ENCODE results near the gene CMSS1. TPM values are rescaled to one million over a fixed set of nuclear protein-coding genes. Genes with fewer than 3 reads are reported as not detected.

CMSS1 gene
- total RNA-seq, 1 experiment from 2014 or later = 59.1 TPM

DNA sequence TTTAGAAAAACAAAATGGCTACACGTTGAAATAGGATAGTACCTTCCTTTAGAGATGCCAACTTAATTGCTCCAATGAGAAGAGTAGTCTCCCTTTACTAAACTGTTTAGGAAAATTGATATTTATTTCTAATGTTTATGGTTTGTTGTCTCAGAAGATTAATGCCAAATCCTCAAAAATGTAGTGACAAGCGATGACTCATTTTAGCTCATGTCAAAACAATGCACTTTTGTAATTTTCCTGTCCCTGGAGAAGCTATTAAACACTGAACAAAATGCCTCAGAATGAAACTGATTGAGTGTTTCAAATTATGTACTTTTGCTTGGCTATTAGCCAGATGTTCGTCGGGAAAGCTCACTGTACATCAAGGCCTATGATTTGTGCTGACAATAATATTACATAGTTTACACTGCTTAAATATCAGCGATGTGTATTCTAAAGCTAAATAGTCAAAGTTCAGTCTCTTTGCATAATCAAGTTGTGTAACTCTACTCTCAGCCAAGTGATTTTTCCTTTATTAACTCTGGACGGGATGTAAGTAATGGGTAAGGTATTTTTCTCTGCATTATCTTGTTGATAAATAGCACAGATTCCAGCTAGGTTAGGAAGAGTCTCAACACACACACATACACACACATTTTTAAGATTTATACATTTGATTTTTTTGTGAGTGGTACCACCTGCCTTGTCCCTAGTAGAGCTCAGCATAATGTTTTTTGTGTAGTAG is 83.7 kb downstream of the CMSS1 start:
- DNase-seq (ENCODE audit: low read depth) = peak; percentile 79

DNA sequence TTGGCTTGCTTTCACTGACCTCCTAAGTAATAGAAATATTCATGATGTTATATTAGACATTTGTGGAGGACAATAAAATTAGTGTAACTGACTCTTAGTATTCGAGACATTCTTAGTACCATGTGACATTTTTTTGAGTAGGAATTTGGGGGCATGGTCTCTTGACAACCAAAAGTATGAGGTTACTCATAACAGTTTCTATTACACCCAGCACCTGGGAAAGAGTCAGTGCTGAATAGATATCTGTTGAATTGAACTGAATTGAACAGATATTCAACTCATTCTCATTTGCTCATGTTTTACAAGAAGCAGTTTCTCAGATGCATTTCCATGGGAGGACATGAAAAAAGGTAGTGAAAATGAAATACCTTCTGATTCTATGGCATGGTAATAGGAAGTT is 84.4 kb downstream of the CMSS1 start:
- DNase-seq (ENCODE audit: low read depth) = peak; percentile 40

DNA sequence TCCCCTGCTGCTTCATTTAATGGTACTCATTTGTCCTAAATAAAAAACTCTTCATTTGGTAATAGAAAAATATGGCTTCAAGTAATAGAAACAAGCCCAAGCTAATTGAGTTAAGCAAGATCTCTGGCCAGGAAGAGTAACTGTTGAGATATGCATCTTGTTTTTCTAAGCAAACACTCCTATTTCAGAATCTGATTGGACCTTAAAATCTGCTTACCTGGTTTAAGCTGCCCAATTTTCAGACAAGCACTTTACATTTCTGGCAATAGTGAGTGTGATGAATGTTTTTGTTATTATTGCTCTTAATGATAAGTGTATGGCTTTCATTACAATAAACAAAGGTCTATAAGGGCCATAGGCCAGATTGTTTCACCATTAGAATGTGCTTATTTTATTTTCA is 86.2 kb downstream of the CMSS1 start:
- DNase-seq (ENCODE audit: low read depth) = no peak

DNA sequence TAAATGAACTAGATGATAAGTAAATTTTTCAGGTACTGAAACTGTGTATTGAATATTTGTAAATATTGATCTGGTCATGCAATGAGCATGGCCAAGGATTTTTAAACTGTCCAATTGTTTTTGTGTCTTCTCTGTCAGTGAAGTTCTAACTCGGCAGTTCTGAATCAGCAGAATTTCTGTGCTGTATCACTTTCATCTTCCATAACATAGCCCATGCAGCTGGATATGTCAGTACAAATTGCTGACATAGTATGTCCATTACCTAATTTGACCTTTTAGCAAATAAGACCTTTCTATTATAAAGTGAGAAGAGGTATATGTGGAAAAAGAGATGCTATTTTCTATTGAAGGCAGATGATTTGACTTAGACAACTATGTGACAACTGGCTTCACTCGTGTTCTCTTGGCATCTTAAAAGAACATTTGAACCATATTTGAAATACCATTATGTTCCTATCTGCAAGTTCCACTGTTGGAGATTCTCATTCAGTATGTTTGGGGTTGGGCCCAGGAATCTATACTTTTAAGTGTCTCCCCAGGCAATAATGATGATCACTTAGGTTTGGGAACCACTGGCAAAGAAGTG is 90.4 kb downstream of the CMSS1 start:
- DNase-seq (ENCODE audit: low read depth) = no peak

DNA sequence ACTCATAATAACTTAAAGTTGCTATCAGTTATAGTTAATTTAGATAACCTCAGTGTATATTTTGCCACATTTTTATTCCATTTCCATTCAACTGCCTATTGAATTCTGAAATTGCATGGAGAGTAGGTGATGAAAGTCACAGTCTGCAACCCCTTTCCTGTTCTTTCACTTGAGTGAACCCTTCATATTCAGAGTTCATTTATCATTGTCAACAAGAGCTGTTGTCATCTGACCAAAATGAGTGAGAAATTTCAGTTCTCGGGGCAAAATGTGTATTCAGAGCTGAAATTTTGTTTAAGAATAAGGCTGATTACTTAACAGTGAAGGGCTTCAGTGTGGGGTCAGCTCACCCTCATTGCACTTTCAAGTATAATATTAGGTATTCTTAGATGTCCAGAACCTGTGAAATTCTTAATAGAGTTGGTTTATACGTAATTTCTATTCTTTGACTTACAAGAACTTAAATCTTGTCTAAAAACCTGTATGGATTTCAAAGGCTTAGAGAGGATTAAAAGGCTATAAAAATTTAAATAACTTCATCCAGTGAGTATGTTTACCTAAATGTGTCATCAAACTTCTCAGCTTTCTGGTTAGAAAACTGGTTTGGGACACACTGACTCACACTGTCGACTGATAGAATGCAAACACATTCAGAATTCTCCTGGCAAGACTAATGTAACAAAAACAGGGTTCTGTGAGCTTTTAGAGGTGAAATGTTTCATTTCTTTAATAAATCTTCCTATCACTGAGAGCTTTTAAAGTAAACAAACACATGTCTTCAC is 92.2 kb downstream of the CMSS1 start:
- no peak for DNase-seq (ENCODE audit: low read depth)

DNA sequence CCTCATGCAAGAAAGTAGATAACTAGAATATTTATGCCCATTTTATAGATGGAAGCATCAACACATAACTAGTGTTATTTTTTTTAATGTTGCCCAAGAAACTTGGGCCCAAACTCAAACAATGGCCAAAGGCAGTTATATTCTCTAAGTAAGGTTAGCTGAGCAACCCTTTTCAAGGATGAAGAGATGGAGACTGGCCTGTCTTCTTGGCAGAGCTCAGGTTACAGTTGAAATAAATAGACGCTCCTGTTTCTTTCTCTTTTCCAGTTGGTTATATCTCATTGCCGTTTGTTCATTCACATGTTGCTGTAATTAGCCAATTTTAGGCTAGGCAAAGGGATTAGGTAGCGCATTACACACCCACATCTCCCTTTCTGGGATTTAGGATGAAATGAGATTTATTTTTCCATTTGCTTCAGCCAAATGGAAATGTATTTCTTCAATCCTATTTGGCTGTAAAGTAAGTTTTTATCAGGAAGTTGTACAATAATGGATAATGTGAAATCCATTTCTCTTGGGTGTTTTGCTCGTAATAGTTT is 93.2 kb downstream of the CMSS1 start:
- no peak for DNase-seq (ENCODE audit: low read depth)

DNA sequence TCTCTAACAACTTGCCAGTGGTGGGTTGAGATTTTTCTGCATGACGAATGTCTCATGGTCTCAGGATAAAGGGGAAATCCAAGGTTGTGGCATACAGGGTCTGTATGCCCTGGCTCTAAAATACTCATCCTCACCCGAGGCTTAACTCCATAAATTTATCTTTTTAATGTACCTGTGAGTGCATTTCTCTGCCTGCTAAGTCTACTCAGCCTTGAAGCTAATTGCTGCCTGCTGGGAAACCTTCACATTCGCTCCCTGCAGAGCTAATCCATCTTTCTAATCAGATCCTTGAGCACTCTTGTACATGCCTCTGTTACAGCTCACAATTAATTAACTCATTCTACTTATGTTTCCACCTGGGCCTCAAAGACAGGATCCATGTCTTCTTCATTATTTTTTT is 93.8 kb downstream of the CMSS1 start:
- no peak for DNase-seq (ENCODE audit: low read depth)

DNA sequence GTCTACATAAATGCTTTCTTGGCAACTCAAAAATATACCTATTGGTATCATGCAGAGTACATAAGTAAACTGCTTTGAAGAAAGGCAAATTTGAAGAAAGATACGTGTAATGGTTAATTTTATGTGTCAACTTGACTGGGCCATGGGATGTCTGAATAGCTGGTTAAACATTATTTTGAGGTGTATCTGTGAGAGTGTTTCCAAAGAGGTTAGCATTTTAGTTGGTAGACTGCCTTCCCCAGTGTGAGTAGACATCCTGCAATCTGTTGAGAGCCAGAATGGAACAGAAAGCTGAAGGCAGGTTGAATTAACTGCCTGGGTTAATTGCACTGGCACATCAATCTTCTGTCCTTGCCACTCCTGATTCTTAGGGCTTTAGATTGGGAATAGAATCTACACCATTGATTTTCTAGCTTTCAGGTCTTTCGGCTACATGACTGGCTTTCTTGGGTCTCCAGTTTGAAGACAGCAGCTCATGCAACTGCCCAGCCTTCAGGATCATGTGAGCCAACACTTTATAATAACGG is 98.3 kb downstream of the CMSS1 start:
- DNase-seq (ENCODE audit: low read depth) = no peak

DNA sequence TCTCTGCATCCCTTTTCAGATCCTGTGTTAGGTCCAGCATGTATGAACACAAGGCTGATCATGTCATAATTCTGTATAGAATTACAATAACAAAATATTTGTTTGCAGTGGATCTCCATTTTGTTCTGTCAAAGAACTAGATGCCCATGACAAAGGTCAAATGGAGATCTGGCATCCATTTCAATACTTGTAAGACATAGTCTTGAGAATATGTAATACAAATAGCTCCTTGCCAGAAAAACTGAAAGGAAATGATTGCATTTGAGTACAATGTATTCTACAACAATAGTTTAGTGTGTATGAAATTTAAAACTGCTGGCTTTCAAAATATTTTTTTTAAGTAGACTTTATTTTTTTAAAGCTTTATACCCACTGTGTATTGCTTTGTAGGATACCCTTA is 101.1 kb downstream of the CMSS1 start:
- DNase-seq (ENCODE audit: low read depth) = no peak

DNA sequence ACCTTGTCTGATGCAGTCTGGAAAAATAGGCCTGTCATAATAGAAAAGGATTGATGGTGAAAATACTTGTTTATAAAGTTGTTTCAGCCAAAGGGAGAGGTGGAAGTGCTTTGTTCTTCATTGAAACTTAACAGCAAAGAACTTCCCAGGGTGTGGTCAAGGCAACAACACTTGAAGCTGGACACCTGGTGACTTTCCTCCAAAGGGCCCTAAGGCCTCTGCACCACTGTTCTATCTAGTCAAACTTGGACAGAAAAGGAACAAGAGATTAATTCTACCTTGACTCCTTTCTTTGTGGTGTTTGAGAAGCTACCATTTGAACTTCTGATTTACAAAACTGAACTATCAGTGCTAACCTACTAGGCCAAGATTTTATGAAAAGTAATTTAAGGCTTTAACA is 102.0 kb downstream of the CMSS1 start:
- DNase-seq (ENCODE audit: low read depth) = no peak

DNA sequence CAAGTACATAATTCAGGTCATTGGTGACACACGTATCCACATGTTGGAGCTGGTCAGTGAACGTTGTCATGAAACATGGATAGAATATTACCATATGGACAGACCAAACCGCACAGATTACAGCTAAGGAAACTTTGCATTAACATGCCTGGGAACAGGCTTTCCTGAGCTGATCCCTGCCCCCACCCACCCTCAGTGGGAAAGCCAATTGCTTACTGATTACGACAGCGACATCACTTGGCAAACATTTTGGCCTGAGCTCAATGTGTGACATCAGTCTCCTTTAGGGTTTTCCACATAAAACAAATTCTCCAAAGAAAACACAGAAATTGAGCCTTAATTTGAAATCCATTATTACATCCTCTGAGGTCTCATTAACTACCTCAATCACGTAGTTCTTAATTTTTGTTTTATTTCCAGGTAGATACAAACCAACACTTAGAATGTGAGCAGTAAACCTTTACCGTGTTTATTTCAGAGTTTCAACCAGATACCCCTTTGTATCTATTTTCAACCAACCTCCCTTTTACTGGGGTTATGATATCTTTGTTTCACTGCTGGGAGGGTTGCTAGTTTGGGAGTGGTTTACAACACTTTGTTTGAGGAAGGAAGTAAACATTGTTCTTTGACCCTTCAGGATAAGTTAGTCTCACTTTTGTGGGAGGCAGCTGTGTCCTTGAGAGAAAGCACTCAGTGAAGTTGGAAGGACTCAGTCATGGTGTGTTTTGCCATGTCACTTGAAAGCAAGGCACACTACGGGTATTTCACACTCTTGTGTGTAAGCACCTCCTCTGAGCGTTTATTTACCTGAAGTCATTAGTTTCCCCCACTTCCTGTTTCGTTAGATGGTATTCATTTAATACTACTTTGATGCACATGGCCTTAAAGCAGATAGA is 103.1 kb downstream of the CMSS1 start:
- DNase-seq (ENCODE audit: low read depth) = no peak

DNA sequence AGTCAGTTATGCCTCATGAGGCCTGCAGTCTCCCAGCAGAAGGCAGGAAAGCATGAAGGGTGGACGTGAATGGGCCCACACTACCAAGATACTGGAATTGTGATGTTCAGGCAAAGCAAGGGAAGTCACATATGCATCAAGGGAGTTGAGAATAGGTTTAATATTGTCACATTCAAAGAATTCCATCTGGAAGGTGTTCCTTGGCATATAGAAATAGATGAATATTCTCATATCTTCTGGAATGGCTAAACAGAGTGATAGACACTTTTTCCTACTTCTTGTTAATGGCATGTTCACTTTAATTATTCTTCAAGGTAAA is 103.7 kb downstream of the CMSS1 start:
- DNase-seq (ENCODE audit: low read depth) = no peak

DNA sequence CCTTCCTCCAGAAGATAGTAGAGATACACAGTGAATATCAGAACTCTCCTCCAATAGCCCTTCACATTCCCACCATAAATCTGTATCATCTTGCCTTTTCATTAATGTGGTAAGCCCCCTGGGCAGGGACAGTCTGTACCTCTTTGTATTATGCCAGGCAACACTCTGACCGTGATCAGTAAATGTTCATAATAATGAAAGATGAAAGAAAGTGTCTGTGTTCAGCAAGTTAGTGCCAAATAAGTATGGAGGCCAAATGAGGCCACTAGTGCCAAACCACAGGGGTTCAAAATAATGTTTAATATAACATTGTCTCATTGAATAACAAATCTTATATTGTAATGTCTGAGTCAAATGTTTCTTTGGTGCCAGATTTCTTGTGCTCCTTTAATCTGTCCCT is 104.3 kb downstream of the CMSS1 start:
- no peak for DNase-seq (ENCODE audit: low read depth)

DNA sequence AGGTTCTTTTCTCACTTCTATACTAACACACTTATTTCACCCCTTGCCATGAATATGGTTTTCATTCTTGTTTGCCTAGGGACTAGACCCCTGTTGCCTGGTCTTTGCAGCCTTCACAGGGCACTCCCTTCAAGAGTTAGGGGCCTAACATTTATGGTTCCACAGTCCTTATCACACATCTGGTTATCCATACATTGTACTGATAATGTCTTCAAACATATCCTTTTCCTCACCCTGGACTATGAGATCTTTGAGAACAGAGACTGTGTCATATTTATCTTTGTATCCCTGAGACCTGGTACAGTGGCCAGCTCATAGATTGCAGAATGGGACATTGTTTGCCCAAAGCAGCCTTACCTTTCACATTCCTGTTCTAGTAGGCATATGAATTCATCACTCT is 106.2 kb downstream of the CMSS1 start:
- DNase-seq (ENCODE audit: low read depth) = no peak

DNA sequence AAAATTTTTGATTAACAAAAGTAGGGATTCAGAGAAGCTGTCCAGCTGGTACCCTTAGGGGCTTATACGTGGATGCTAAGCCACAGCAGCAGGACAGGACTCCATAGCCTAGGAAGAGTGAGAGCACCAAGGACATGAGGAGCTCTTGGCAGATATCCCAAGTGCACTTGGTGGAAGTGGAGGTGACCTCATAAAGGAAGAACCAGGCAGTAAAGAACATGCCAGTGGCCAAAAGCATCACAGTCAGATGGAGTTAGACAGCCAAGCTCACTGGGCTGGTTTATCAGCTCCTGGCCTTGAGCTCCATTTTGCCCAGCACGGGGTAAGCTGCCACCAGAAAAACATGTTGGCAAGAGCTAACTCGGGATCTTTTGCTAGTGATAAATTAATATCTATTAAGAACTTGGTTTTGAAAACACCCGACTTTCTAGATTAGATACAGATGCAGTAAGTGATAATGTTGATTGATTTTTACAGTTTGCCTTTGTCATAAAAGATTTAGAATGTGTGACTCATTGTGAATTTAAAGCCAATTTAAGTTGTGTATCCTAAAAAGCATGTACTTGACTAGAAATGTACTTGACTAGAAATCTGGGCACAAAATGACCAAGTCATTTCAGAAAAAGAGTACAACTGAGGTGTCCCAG is 108.0 kb downstream of the CMSS1 start:
- peak; percentile 82 for DNase-seq (ENCODE audit: low read depth)

DNA sequence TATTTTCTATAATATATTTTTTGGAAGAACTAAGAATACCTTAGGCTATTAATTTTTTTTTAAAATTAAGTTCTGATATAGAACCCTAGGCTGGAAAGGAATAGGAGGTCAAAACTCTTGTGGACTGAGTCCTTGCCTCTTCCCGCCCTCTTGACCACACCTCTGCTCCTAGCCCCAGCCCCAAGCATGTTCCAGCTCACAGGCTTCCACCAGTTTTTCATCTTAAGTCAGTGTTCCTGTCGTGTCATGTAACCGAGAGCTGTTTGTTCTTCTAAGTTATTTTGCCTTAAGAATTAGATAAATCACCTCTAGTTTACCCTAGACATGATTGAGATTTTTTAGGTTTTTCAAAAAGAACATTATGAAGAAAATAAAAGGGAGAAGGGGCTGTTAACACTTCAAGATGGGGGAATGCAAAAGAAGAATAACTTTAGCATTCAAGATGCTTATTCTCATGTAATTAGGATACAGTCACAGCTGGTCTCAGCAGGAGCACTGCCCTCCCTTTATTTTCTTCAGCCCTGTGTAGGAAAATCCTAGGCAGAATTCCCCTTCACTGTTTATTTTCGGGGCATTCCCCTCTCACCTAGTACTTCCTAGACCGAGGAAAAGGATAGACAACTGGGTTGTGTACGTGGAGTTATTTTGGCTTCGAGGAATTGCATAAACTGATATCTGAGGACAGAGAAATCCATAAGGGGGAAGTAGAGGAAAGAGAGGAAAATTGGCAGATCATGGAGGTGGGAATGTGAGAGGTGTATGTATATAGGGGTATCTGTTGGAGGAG is 110.2 kb downstream of the CMSS1 start:
- DNase-seq (ENCODE audit: low read depth) = no peak

DNA sequence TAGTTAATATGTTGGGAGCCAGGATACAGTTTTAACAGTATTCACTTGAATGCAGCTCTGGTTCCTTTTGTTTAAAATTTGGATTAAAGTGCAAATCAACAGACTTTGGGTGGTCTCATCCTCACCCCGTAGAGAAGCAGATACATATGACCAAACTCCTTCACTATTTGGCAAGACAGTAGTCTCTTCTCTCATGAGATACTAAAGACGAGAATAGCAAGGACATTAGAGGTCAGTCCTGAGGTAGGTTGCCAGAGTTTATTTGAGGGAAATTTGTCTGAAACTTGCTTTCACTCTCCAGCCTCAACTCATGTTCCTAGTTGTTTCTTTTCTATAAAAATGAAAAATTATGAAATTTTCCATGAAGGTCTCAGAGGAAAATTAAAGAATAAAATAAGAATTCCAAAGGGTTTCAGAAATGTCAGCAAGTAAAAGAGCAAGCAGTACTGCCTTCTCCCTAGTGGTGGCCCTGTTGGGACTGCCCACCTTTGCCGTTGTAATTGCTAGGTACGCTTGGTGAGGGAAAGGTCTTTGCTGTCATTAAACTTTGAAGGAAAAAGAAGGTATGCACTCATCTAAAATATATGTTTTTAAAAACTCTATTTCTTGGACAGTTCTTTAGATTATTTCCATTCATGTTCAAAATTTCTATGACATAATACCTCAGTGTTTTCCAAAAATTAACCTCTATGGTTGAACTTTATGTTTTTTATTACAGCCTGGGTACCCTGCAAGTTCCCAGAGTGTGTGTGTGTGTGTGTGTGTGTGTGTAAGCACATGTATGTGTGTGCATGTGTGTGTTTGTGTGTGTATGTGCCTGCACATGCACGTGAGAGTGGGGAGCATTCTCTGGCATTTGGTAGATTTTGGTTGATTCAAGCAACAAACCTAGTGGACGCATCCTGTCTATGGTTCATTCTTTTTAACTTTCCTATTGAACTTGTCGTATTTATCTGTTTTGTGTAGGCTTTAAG is 111.4 kb downstream of the CMSS1 start:
- no peak for DNase-seq (ENCODE audit: low read depth)

DNA sequence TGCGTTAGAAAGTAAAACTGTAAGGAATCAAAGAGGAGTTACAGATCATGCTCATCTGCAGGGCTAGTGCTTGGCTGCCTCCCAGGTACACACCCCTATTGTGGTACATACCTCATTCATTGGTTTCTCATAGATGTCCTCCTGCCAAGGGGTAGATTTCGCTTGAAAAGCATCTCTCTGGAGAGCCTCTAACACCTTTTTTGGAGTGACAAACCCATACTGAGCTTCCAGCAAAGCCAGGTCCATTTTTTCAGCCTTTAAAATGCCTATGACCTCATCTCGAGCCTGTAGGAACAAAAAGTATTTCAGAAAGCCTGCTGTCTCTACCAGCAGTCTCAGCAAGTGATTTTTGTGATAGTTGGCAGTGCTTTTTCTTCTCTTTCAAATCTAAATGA is 112.1 kb downstream of the CMSS1 start:
- DNase-seq (ENCODE audit: low read depth) = peak; percentile 24

DNA sequence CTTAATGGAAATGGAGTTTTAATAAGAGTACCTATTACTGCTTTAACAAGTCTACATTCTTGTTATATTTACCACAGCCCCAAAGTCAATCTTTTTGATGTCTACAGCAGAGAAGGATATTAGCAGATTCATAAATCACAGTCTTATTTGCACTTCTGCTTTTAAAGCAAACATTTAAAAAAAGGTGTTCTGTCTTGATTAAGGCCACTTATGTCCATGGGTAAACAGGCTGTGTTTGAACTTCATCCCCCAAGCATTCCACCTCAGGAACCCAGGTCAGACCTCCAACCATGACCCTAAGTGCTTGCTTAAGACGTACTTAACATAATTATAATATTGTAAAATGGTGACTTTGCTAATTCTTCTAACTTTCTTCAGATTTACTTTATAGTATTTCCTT is 113.4 kb downstream of the CMSS1 start:
- no peak for DNase-seq (ENCODE audit: low read depth)
